ENCODE results near the gene FREY1. TPM values are rescaled to one million over a fixed set of nuclear protein-coding genes. Genes with fewer than 3 reads are reported as not detected.

FREY1 gene
- total RNA-seq, 4 donors from 2014 or later, result 1.6 TPM; not detected in 3

- H3K36me3 ChIP-seq, result no peaks in the 10 kb centered on the region
- intact Hi-C loops (cut with DNase I; ENCODE audit: low total_unique reads), result loop anchor here (5.0 kb wide), 1 partner anchor 71 kb away; the partner anchor contains the start of gene CRY2
- H3K27me3 ChIP-seq, result peaks cover 0 to 12% of the 10 kb centered on the region in 2 donors
- peak; percentile 86 to 88 for DNase-seq
- peaks cover 7 to 20% of the 10 kb centered on the region in 2 donors for H3K4me1 ChIP-seq
- H3K27ac ChIP-seq, result peak overlapping the region; percentile 85 to 86
- H3K9me3 ChIP-seq, result no peaks in the 10 kb centered on the region
- peak overlapping the region; percentile 88 to 99 for H3K4me3 ChIP-seq
- TF ChIP-seq CTCF (IDR thresholded peaks at IDR 0.05) (no peak), POLR2A (IDR thresholded peaks at IDR 0.05) (peak; percentile 55 to 76)
These were observed 11.4 kb upstream of the FREY1 start for GRCh38 chr11:45918331-45918941.

GRCh38 chr11:45917623-45918330, 10.7 kb upstream of the FREY1 start, which contains the start of gene PEX16:
Gene PEX16 (minus strand): TSS chr11:45917877. CDS start chr11:45917811, 66 bp downstream.
- intact Hi-C loops (cut with DNase I; ENCODE audit: low total_unique reads), result loop anchor here (5.0 kb wide), 1 partner anchor 70 kb away; the partner anchor contains the start of gene CRY2
- TF ChIP-seq CTCF (IDR thresholded peaks at IDR 0.05), result no peak
- peak; percentile 70 to 89 for TF ChIP-seq POLR2A (IDR thresholded peaks at IDR 0.05)
- Histone ChIP-seq H3K4me1 (peaks cover 7 to 14% of the 10 kb centered on the region in 2 donors), H3K36me3 (no peaks in the 10 kb centered on the region), H3K27ac (peak within 1 kb of the TSS; percentile 85 to 86), H3K9me3 (no peaks in the 10 kb centered on the region), H3K27me3 (peaks cover 0 to 9% of the 10 kb centered on the region in 2 donors), H3K4me3 (peak within 1 kb of the TSS; percentile 88 to 99)
- peak; percentile 98 for DNase-seq

GRCh38 chr11:45917286-45917622, 10.2 kb upstream of the FREY1 start:
- TF ChIP-seq POLR2A (IDR thresholded peaks at IDR 0.05) (no peak), CTCF (IDR thresholded peaks at IDR 0.05) (no peak)
- intact Hi-C loops (cut with DNase I; ENCODE audit: low total_unique reads), result loop anchor here (5.0 kb wide), 1 partner anchor 70 kb away; the partner anchor contains the start of gene CRY2
- peak overlapping the region; percentile 85 to 86 for H3K27ac ChIP-seq

GRCh38 chr11:45915446-45915845, 8.4 kb upstream of the FREY1 start:
- Histone ChIP-seq H3K4me1 (peaks cover 4 to 7% of the 10 kb centered on the region in 2 donors), H3K36me3 (no peaks in the 10 kb centered on the region), H3K27ac (no peak overlapping the region), H3K9me3 (no peaks in the 10 kb centered on the region), H3K27me3 (no peaks in the 10 kb centered on the region), H3K4me3 (no peak overlapping the region)
- DNase-seq, result no peak
- intact Hi-C loops (cut with DNase I; ENCODE audit: low total_unique reads), result loop anchor here (5.0 kb wide), 1 partner anchor 68 kb away; the partner anchor contains the start of gene CRY2
- TF ChIP-seq CTCF (IDR thresholded peaks at IDR 0.05), result no peak
- TF ChIP-seq POLR2A (IDR thresholded peaks at IDR 0.05), result no peak

More at GRCh38 chr11:45917286-45917622, 10.2 kb upstream of the FREY1 start:
- no peaks in the 10 kb centered on the region for H3K9me3 ChIP-seq
- H3K36me3 ChIP-seq, result no peaks in the 10 kb centered on the region
- DNase-seq, result no peak
- peak overlapping the region; percentile 88 to 99 for H3K4me3 ChIP-seq
- H3K4me1 ChIP-seq, result peaks cover 7 to 9% of the 10 kb centered on the region in 2 donors
- peaks cover 0 to 4% of the 10 kb centered on the region in 2 donors for H3K27me3 ChIP-seq
